Left kidney (tissue), 2 donors: ENCODE results near the gene TSC22D3. TPM values are rescaled to one million over a fixed set of nuclear protein-coding genes. Genes with fewer than 3 reads are reported as not detected.

ENCODE experiments used
- DNase-seq: peaks from one replicate; pipeline ENCODE4 v3.0.0-alpha.2; 2013
- polyA plus RNA-seq: library from polyadenylated mRNA; unstranded; fragments of 120-200 nt; gene quantifications from one replicate; pipeline ENCODE4 v1.2.1, GENCODE V29; 2013; ENCODE audit not compliant: insufficient read length

The TSC22D3 gene
- polyA plus RNA-seq, 1 donor, result 107 TPM

DNA sequence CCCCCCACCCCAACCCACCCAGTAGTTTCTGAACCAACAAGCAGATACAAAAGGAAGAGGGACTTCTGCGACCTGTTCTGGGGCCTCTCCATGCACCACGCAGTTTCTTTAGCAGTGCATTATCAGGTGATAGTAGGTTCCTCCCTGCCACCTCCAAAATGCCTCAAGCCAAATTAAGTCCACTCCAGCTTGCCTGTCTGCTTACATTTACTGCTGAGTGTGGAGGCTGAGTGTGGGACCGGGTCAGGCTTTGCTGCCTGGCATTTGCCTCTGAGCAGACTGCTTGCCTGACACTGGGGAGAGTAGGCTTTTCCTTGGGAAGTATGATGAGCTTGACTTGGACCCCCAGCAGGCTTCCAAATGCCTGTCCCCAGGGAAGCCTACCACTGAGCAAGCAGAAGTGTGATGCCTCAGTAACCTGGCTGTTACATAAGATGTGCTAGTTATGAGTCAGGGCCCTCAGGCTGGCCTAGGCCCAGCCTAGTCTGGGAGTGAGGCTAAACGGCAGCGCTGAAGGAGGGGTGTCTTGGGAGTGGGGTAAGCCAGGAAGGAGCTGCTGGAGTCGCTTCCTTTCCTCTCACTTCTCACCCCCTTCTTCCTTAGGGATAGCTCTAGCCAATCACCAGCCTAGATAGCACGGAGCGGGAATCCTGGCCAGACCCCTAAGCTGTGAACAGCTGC is 9.0 kb downstream of the TSC22D3 start:
- DNase-seq, result no peak

DNA sequence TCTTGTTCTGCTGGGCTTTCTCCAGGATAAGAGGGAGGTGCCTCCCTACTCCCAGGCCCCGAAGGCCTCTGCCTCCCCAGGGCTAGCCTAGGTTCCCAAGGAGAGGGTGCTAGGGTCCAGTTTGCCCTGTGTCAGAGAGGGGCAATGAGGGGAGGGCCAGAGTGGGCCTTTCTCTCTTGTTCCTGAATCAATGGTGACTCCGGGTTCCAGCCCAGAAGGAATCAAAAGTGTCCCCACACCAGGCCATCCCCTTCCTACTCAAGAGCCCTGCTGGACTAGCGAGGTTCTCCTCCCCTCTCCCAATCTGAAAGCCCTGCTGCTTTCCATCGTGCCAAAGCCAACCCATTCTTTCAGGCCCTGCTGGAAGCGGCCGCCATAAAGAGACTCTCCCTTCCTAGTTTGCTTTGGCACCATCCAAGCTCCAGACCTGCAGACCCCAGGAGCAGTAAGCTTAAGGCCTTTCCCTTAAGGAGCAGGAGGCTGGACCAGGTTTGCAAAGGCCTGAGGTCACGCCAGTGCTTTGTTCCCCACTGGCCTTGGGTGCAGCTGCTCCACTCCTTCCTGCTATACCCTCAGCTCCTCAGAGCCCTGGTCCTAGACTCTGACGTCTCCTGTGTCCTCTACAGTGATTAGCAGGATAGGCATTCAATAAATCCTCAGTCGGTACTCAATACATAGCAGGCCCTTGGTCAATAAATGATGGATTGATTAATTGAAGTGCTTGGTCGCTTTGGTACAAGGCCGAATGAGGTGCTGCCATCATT is 10.6 kb downstream of the TSC22D3 start:
- DNase-seq, result no peak

DNA sequence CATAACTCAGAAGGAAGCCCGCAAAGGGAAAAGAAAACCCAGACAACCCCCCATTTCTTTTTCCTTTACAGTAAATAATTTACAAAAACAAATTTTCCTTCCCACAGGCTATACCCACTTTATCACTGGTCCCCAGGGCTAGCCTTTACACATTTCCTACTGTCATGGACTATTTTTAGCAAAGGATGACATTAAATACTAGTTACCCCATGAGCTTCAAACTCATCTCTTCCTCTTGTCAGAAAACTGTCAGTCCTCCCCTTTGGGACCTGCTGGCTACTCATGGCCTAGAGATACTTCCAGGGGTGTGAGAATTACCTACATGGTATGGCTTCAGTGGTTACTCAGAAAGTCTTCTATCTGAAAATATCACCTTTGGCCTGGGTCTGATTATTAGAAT is 11.9 kb downstream of the TSC22D3 start:
- DNase-seq, result no peak

DNA sequence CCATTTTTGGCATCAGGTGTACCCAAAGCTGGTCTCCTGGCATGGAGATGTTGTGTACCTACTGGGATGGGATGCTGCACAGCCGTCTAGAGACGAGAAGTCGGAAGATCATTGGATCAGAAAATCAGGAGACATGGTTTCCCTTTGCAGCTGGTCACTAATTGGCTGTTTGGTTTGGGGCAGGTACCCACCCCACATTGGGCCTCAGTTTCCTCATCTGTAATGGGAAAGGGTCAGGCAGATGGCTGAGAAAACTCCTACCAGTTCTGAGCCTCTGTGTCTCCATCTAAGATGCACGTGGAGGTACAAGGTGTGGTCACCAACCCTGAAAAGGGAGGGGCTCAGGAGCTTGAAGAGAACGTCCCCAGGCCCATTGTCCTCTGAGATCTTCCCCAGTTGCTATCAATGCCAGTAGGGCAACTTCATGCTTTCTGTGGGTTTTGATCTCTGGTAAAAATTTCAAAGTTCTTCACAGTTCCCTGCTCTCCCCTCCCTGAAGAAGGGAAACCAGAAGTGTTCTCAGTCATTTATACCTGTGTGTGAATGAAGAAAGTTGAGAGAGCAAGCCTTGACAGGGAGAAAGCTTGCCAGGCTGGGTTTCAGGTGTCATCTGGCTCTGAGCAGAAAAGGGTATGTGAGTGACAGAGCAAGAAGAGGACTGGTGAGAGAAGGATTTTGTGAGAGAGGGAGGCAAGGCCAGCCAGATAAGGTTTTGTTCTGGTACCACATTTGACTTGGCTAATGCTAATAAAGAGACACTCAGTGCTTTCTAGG is 15.1 kb downstream of the TSC22D3 start:
- DNase-seq, result no peak

DNA sequence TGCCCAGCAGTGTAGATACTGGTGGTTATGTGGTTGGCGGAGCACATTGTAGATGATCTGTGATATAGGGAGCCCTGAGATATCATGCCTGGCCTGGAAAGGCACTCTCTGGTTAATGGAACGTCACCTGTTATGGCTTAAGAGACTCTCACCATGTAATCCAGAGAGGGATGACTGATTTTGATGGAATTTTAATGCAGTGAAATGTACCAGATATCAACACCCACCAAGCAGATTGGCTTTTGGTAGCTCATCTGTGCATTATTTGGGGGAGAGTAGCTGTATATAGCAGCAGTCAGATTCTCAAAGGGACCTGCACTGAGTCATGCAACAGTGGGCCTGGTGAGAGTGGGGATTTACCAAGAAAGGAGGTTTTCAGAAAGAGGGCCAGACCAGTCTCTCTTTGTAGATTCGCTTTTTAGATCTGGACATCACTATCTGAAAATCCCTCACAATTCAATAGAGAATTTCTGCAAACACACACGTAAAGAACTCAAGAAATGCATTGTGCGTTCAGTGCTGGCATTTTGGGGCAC is 17.3 kb downstream of the TSC22D3 start:
- no peak for DNase-seq

DNA sequence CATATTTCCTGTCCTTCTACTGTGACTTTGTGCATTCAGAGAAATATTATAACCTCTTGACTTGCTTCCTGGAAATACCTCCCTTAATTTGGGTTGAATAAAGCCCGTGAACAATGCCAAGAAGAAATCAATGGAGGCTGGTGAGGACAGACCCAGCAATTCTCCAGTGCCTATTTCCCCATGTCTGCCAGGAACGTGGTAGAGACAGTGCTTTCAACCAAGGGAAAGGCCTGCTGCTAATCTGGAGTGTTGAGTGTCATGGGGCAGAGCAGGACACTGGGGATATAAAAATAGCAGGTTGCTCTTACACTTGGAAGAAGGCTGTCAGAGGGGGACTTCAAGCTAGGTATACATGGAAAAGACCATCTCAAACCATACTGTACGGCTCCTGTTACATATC is 19.9 kb downstream of the TSC22D3 start:
- DNase-seq, result no peak

DNA sequence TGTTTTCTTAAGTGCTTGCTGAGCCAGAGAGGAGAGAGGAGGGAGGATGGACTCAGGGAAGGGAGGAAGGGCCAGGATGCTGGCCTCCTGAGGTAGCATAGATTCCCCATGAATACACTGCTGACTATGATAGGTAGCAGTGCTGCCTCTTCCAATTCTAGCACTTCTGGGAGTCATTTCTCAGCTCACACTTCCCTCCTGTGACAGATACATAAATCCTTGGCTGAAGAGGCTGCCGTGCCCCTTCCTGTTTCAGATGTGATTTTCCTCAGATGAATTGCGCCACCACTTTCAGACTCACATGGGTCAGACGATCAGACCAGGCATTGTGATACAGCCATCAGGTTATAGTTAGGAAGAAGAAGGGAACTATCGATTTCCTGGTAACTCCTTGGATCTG is 22.4 kb downstream of the TSC22D3 start:
- no peak for DNase-seq

DNA sequence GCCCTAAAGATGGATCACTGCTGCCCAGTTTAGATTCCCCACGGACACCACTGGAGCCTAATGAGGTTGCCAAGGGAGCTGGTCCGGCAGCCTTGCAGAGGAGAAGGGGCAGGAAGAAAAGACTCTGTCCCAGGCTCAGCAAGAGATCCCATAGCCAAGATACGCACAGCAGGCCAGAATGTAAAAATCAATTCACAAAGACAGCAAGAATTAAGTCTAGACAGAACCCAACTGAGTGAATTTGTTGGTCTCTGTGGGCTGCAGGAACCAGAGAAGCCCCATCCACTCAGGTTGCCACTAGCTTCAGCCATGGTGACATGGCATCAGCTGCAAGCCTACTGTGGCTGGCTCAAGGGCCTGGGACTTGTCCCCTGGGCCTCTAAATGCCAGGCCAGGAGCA is 22.9 kb downstream of the TSC22D3 start:
- no peak for DNase-seq

DNA sequence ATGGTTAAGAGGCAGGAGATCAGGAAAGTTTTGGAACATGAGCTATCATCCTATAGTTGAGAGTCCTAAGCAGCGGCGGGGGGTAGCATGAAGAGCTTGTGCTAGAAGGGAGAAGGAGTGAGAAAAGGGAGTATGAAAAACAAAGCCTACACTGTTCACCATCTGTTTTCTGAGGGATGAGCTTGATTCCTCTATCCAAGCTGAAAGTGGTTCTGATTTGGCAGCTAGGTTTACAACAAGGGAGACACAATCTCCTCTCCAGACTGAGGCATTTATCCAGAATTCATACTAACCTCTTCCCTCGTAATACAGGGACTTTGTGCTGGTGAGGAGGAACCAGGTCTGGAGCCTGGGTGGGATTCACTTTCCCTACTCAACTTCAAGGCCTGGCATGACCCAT is 23.5 kb downstream of the TSC22D3 start:
- no peak for DNase-seq

DNA sequence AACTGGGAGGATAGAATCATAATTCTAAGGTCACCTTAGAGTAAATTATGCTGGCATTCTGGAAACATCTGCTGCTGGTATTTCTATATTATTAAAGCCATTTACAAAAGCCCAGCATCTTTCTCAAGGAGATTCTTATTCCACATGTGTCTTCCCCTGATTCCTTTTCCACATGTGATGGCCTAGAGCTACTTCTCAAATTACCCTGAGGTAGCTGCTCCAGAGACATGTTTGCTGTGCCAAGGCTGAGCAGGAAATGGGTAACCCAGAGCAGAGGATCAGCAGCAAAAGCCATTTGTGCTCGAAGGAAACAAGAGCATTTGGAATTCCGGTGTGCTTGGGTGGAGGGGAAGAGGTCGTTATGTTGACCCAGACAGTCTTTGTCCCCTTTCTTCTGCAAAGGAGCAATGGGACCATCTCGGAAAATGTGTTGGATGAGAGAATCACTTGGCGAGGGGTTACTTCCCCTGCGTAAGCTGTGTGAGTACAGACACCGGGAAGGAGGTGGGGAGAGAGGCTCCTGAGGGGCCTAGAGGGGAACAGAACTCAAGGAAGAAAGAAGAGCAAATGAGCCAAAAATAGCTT is 24.6 kb downstream of the TSC22D3 start:
- no peak for DNase-seq

DNA sequence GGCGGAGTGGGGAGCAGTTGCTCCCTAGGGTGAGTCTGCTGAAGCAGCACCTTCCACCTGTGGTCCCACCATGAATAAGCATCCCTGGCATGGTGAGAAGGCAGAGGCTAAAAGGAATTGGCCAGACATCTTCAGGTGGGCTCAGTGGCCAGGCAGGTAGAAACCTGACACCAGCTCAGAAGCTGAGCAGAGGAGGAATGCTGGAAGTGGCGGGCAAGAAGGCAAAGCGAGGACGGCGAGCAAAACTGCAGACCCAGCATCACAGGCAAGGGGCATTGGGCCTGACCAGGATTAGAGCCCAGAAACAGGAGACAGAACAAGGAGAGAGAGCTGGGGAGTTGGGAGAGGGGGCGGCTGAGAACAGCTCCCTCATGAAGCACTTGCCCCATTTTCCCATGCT is 25.3 kb downstream of the TSC22D3 start:
- no peak for DNase-seq

DNA sequence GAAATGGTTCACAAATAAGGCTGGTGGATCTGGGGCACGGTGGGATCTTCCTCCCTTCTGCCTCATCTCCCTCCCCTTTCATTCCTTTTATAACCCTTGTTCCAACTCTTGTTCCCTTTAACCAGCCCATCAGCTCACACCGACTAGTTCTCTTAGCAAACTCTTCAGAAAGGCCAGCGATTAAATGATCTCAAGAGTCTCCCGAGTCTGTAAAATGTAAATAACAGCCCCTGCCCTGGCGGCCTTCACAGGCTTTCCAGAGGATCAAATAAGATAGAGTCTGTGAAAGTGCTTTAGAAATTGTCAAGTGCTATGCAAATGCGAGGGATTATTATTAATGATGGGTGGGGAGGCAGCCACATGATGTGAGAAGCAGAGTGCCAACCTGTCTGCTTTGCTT is 27.1 kb downstream of the TSC22D3 start:
- no peak for DNase-seq

DNA sequence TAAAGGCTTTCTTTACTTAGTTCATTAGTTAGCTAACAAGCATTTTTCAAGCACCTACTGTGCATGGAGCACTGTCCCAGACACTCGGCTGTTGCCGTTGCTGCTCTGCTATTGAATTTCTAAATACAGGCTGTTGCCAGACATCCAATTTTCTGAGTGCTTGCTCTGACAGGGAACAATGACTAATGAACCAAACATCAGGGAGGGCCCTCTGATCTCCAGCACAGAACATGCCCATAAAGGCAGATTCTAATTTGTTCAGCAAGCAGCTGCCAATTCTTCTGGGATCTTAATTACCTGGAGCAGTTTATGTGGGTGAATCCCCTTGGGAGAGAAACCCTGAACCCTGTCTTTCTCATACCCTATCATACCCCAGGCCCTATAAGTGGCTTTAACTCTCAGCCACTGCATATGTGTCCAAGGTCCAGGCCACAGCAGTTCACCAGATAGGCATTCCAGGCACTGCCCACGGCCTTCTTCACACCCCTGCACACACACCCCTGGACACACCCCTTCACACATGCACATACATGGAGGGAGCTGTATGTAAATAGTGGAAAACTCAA is 27.9 kb downstream of the TSC22D3 start:
- no peak for DNase-seq

DNA sequence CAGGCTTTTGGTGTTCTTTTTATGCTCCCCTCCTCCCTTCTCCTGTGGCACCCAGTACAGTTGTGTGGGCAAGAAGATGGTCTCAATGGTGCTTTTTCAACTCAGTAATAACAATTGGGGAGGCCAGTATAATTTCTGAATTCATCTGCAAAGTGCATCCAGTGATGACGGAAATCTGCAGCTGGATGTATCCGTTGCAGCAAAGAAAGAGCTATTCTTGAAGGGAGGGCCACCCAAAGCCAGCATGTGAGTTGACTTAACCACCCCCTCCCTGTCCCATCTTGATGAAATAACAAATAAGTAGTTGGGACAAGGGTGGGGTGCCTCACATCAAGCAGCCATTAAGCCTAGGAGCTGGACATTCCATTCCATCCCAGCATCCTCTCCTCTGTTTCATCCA is 30.7 kb downstream of the TSC22D3 start:
- no peak for DNase-seq

DNA sequence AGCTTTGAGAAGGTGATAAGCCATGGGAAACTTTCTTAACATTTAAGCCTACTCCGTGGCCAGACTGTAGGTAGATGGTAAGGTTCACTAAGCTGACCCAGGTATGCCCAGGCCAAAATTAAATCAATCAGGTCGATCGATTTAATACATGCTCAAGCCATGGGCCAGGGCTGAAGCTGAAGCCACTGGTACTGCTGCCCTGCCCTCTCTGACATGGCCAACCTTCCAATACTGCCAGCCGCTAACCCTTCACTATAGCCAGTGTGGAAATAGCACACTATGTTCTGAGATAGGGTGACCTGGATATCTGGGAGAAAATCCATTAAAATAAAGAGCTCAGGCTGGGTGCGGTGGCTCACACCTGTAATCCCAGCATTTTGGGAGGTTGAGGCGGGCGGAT is 31.6 kb downstream of the TSC22D3 start:
- DNase-seq, result no peak

DNA sequence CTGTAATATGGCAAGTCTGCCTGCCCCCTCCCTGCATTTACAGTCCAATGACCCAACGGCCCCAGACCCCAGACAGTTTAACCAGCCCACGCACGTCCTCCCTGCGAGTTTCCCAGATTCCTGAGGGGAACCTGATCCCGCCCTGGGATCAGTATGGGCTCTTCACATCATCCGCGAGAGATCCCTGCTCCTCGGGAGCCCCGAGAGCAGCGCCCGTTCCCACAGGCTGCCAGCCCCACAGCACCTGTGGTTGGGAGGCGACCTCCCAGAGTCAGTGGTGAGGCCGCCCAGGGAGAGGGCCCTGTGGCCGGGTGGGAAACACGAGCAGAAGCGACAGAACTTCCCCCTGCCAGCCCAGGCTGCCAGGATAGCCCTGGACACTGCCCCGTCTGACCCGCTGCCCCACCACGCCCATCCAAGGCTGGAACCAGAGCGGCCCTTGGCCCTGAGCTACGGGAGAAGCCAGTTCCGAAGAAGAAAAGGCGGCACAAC is 32.8 kb downstream of the TSC22D3 start:
- DNase-seq, result no peak

DNA sequence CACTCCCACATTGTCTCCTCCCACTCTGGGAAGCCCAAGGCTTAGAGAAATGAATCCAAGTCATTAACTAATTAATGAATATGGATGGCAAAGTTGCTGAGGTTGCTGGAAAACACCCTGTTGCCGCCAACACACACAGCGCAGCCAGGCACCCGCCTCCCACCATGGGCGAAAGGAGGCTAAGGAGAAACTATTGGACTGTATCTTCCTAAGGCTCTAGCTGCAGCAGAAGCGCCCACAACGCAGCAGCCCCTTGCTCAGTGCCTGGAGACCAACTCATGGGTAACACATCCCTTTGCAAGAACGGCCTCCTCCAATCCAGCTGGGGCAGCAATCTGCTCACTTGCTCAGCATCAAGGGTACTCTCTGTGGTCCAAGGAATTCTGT is 34.2 kb downstream of the TSC22D3 start:
- no peak for DNase-seq

DNA sequence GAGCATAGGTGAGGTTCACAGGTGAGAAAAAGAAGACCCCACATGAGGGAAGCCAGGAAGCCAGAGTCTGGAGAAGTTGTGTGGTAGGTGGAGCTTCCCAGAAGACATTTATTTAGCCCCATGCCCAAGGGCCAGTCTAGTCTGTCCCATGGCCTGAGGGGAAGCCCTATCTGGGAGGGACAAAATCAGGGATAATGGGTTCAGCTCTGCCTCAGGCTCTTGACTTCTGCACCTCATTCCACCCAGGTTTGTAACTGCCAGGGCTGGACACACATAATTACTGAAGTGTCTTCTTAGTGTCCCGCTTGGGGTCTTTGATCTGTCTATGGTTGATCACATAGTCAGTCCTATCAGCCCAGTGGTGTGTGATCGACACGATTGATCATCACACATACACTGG is 36.0 kb downstream of the TSC22D3 start:
- DNase-seq, result no peak

DNA sequence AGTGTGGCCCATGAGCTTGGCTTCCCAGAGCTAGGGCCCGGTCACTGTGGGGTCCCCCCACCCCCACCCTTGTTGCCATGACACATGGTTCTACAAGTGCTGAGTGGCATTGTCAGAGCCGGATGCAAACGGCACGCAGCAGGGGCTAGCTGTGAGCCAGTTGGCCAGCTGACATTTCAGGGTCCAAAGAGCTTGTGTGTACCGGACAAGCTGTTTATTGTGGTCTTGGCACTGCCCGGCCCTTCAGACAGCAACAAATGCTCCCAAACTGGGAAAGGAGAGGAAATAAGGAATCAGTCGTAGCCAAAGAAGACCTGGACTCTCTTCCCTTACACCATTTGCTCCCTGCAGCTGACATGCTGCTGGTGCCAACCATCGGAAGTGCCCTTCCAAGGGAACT is 36.8 kb downstream of the TSC22D3 start:
- DNase-seq, result no peak

DNA sequence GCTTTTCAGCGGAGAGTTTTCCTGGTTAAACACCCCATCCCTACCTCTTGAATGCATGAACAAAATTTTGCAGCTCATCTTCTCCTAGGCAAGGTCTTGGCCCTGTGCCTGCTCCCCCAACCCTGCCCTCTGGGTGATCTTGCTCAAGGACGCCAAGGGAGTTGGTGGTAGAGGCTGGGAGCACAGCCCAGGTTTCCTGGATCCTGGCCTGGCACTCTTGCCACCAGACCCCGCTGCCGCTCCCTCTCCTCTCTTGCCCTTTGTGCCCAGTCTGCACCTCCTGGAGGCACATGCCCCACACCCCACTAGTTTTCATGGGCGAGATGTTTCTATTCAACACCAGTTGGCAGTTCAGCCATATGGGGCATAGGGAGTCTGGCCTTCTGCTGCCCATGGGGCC is 37.3 kb downstream of the TSC22D3 start:
- no peak for DNase-seq

DNA sequence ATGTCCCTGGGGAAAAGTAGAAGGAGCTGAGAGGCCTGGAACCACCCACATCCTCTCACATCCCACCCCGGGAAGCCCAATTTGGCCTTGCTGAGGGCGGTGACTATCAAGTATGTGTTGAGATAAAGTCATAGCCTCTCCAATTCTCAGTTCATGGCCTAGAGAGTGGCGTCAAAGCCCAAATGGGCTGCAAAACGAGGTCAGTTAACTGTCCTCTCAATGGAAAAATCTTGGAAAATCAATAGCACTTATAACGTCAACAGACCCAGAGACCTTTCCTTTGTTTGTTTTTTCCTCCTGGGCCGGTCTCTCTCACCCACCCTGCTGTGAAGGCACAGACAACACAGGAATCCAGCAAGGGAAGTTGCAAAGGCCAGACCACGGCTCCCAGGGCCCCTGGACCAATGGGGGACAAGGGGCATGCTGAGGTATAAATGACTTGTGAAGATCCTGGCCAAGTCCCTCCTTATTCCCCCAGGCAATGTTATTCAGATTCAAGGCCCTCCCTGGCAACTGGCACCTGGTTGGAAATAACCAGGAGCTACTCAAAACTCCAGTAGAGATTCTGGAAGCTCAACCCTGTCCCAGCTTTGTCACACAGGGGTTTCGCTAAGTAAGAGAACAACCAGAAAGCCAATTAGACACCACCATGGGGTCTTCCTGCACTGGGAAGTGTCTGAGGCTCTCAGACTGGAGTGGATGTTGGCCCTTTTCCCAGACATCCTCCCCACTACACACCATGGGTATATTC is 38.6 kb downstream of the TSC22D3 start:
- no peak for DNase-seq
